Measurements from ENCODE around the gene RRH. TPM values are rescaled to one million over a fixed set of nuclear protein-coding genes. Genes with fewer than 3 reads are reported as not detected.
"Not testable (repeated sequence)": the region's sequence is repeated elsewhere in the genome, so short reads cannot be mapped to it uniquely, and the experiment has no call there.

Gene RRH
- total and polyA plus RNA-seq, 11 donors, result 0.06 to 0.21 TPM; not detected in 9

GRCh38 chr4:109847896-109848442 is 20.2 kb downstream of the RRH start, which contains the start of gene LRIT3:
TSS of gene LRIT3 (plus strand) at chr4:109848107. CDS start at chr4:109848202, 95 bp downstream.
- H3K27ac ChIP-seq, result no peak within 1 kb of the TSS
- H3K27me3 ChIP-seq, result no peaks in the 10 kb centered on the region
- H3K36me3 ChIP-seq, result no peaks in the 10 kb centered on the region
- ATAC-seq (no peak), DNase-seq (no peak)
- H3K4me3 ChIP-seq, result no peak within 1 kb of the TSS
- 83 to 86% (median 83%) methylated on average over 5 of the region's 5 CpGs for WGBS, 4 donors
- no peaks in the 10 kb centered on the region for H3K4me1 ChIP-seq
- TF ChIP-seq CTCF (IDR thresholded peaks at IDR 0.05), result no peak
- TF ChIP-seq POLR2A (IDR thresholded peaks at IDR 0.05), result no peak
- intact Hi-C loops (cut with DNase I), result loop anchor here in 1 of 10 donors (2.0 kb wide), 1 partner anchor 51 kb away; no protein-coding TSS in a partner anchor
- no peaks in the 10 kb centered on the region for H3K9me3 ChIP-seq

- Histone ChIP-seq H3K4me3 (no peak overlapping the region), H3K36me3 (no peaks in the 10 kb centered on the region), H3K27me3 (no peaks in the 10 kb centered on the region), H3K4me1 (no peaks in the 10 kb centered on the region), H3K9me3 (no peaks in the 10 kb centered on the region), H3K27ac (no peak overlapping the region)
- DNase-seq, result no peak
- 66 to 74% (median 72%) methylated on average over 2 of the region's 2 CpGs for WGBS, 4 donors
- no peak for TF ChIP-seq POLR2A (IDR thresholded peaks at IDR 0.05)
- no peak for TF ChIP-seq CTCF (IDR thresholded peaks at IDR 0.05)
- intact Hi-C loops (cut with DNase I), result no loop called here
- no peak for ATAC-seq
These were observed 20.7 kb downstream of the RRH start for GRCh38 chr4:109848501-109848900.

DNA sequence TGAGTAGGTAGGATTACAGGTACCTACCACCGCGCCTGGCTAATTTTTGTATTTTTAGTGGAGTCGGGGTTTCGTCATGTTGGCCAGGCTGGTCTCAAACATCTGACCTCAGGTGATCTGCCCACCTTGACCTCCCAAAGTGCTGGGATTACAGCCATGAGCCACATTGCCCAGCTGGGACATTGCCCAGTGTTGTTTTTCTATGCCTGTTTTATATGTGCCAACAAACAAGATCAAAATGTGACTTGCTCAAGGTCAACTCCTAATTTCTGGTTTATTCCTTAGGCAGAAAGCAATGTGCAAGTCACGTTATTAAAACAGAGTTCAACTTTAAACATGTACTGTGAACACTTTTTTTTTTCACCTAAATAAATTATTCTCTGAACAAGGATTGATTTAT is 22.8 kb downstream of the RRH start:
- Histone ChIP-seq H3K9me3 (no peaks in the 10 kb centered on the region), H3K27ac (no peak overlapping the region), H3K36me3 (no peaks in the 10 kb centered on the region), H3K4me1 (no peaks in the 10 kb centered on the region), H3K4me3 (no peak overlapping the region), H3K27me3 (no peaks in the 10 kb centered on the region)
- intact Hi-C loops (cut with DNase I), result no loop called here
- ATAC-seq (no peak), DNase-seq (no peak)
- TF ChIP-seq CTCF (IDR thresholded peaks at IDR 0.05) (no peak), POLR2A (IDR thresholded peaks at IDR 0.05) (no peak)
- WGBS, 4 donors, result 67 to 82% (median 69%) methylated on average over 5 of the region's 5 CpGs

DNA sequence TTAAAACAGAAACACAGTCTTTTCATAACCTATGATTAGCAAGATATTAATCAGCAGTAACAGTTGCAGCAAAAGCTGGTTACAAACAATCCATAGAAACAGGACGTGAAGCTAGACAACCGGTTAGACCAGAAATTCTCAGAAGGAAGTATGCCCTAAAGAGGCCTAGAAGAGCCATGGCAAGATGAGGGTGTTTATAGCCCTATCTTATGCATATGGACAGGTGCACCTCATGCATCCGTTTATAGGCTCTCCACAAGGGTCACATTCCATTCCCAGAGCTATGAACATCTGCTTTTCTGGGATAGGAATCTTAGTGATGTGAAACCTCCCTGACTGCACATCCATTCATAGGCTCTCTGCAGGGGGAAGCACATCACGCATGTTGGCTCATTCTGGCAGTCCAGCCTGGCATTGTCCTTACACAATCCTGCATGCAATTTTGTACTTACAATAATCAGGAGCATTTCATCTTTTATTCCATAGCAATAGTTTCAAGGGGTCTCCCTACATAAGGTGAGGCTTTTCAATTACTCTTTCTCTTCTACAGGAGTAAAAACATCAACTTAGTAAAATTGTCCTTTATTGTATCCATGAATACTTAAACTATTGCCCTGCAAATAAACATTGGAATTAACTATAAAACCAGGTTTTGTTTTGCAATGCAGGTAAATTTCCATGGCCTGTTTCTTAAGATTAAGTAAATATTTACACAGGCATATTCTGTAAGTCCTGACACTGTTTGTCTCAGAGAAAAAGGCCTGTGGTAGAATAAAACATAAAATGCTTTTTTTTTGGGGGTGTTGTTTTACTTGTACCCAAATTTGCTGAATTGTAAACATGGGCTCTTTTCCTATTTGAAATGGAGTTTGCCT is 31.9 kb downstream of the RRH start:
- H3K27ac ChIP-seq; H3K4me3 ChIP-seq; H3K36me3 ChIP-seq; intact Hi-C loops (cut with DNase I); H3K27me3 ChIP-seq; H3K4me1 ChIP-seq; ATAC-seq; DNase-seq: not testable (repeated sequence)
- H3K9me3 ChIP-seq, result peaks cover 0 to 14% (median 0%) of the 10 kb centered on the region in 12 donors
- WGBS, 4 donors, result 85 to 94% (median 91%) methylated on average over 4 of the region's 4 CpGs
